AG10803 (cell line): ENCODE data around the gene FRS2.

Source experiments
- DNase-seq: peaks from one replicate; pipeline ENCODE4 v3.0.0; 2010; ENCODE audit warnings: low read depth
- H3K4me3 ChIP-seq: 2 replicates; pipeline ENCODE4 v1.5.1; 2011; ENCODE audit warnings: mild to moderate bottlenecking, low read length, control low read depth
- CTCF ChIP-seq: conservative IDR thresholded peaks from 2 replicates; pipeline ENCODE4 v1.5.1; 2011; ENCODE audit warnings: mild to moderate bottlenecking, low read length, control low read depth, inconsistent platforms

The FRS2 gene

DNA sequence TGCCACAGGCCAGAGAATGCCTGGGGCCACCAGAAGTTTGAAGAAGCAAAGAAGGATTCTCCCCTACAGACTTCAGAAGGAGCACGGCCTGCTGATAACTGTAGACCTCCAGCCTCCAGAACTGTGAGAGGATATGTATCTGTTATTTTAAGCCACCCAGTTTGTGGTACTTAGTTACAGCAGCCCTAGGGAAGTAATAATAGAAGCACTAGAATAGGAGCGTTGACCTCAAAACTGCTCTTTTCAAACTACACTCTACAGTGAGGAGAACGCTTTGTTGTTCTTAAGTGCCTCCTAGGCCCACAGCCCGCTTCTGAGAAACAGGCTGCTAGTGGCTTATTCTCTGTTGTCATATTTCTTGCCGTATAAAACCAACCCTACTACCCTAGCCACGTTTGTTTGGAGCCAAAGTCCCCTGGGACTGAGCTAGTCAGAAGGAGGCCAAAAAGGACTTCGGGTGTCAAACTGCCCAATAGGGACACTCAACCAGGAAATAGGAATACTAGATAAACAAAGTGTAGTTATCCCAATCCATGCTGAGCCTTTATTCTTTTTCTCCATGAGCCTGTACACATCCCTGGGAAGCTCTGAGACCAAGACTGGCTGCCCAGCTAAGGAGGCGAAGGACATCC, 38.5 kb upstream of the FRS2 start:
- no peak for TF ChIP-seq CTCF
- DNase-seq, result no peak
- no peak overlapping the region for H3K4me3 ChIP-seq

DNA sequence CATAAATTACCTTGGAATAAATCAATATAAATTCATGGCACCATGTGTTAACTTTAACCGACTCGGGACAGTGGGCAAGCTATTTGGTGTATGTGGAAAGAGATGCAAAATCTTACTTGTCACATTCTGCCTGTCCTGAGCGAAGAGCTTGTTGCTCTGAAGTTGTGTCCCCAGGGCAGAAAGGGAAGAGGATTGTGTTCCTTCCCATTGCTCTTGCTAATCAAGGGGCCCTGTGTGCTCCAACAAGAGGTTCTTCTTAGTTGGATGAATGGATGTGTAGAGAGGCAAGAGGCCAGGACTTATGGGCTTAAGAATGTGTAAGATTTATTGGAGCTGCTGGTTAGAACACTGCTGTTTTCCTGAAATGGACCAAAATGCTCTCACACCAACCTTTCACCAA, 36.5 kb upstream of the FRS2 start:
- no peak for TF ChIP-seq CTCF
- no peak for DNase-seq
- H3K4me3 ChIP-seq, result no peak overlapping the region

DNA sequence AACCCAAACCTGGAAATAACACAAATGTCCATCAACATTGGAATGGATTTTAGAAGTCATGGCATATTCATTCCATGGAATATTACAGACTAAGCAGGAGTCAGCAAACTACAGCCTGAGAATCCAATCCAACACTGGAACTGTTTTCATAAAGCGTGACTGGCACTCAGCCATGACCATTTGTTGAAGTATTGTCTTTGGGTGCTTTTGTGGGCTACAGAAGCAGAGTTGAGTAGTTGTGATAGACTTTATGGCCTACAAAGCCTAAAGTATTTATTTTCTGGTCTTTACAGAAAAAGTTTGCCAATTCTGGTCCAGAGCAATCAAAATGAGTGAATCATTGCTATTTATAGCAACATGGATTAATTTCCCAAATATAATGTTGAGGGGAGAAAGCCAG, 34.5 kb upstream of the FRS2 start:
- no peak overlapping the region for H3K4me3 ChIP-seq
- DNase-seq, result peak; percentile 36
- TF ChIP-seq CTCF, result no peak

GRCh38 chr12:69437073-69437472, 33.1 kb upstream of the FRS2 start:
- TF ChIP-seq CTCF, result no peak
- no peak for DNase-seq
- H3K4me3 ChIP-seq, result no peak overlapping the region

- H3K4me3 ChIP-seq, result no peak overlapping the region
- TF ChIP-seq CTCF, result no peak
- no peak for DNase-seq
These were observed 31.6 kb upstream of the FRS2 start for GRCh38 chr12:69438539-69438938.

DNA sequence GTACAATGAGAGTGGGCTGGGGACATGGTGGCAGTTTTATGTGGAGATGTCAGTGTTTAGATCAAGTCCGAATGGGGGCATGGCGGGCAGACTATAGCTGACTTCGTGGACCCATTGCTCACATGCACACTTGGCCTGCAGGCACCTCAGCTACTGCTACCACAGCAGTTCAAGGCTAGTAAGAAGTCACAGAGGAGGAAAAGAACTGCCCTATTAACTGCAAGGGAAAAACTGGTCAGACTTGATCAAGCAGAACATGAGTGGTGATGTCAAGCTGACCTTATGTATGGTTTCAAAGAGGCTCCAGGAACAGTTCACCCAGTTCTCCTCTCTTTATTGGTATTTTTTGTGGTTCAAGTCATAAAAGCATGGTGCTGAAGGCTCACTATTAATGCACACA, 30.2 kb upstream of the FRS2 start:
- no peak for TF ChIP-seq CTCF
- H3K4me3 ChIP-seq, result no peak overlapping the region
- DNase-seq, result no peak

- no peak for DNase-seq
- H3K4me3 ChIP-seq, result no peak overlapping the region
- no peak for TF ChIP-seq CTCF
These were observed 29.3 kb upstream of the FRS2 start for GRCh38 chr12:69440886-69441285.
